Uterus (tissue), 4 donors: Measurements from ENCODE around the gene FRMD5. TPM values are rescaled to one million over a fixed set of nuclear protein-coding genes. Genes with fewer than 3 reads are reported as not detected.

Experiments
- DNase-seq, 2 donors: peaks; one replicate each; pipeline ENCODE4 v3.0.0-alpha.2; 2019 to 2020
- H3K27ac ChIP-seq, 2 donors: fragments of 200-600 bp; sonication (generic); 1 replicate in 1 of 2; 2 replicates in 1 of 2; pipeline ENCODE4 v1.5.1; 2016 to 2018
- H3K27me3 ChIP-seq, 2 donors: fragments of 200-600 bp; sonication (generic); one replicate each; pipeline ENCODE4 v1.5.1; 2018 to 2019; ENCODE audit warnings: control low read depth in 1 of 2
- H3K36me3 ChIP-seq, 2 donors: fragments of 200-600 bp; sonication (generic); one replicate each; pipeline ENCODE4 v1.5.1; 2019; ENCODE audit warnings: control low read depth in 1 of 2
- H3K4me1 ChIP-seq, 2 donors: fragments of 200-600 bp; sonication (generic); one replicate each; pipeline ENCODE4 v1.5.1; 2018 to 2019; ENCODE audit warnings: control low read depth in 1 of 2
- H3K4me3 ChIP-seq, 2 donors: fragments of 200-600 bp; sonication (generic); 1 replicate in 1 of 2; 2 replicates in 1 of 2; pipeline ENCODE4 v1.5.1; 2018 to 2019; ENCODE audit warnings: mild to moderate bottlenecking in 1 of 2
- H3K9me3 ChIP-seq, 2 donors: fragments of 200-600 bp; sonication (generic); one replicate each; pipeline ENCODE4 v1.5.1; 2019; ENCODE audit warnings: control low read depth in 1 of 2
- POLR2A ChIP-seq, 2 donors: fragments of 450-650 bp; IDR thresholded peaks; one replicate each; pipeline ENCODE4 v1.6.1; 2016; ENCODE audit warnings: antibody characterized with exemption in 2 of 2, mild to moderate bottlenecking in 1 of 2, moderate library complexity in 1 of 2
- intact Hi-C: fragments of 100-400 bp; cut with DNase I; formaldehyde crosslinking; loops from one replicate; pipeline ENCODE4 v1.15.1; 2023; ENCODE audit warnings: low total_unique reads
- total RNA-seq, 4 donors: library from RNA; depleted of rRNA in 3 of 4; stranded (reverse); fragments of >200 nt in 3 of 4; gene quantifications; one replicate each; pipeline versions ENCODE4 v1.1.0 to v1.2.4, GENCODE V29; 2014 to 2023
- TF ChIP-seq, protein P1 (sequence below), 4 experiments: fragments of 200-600 bp in 2 of 4; fragments of 450-650 bp in 2 of 4; sonication (generic) in 2 of 4; IDR thresholded peaks; one replicate each; pipeline ENCODE4 v1.5.1; 2016 to 2019; ENCODE audit warnings: antibody characterized with exemption in 4 of 4, mild to moderate bottlenecking in 2 of 4, moderate library complexity in 1 of 4
- donor health status: DM: yes; HTN: yes; CAD: no.

FRMD5 gene
- total RNA-seq, 4 donors from 2014 or later, result 0.37 to 1.0 TPM; not detected in 2

DNA sequence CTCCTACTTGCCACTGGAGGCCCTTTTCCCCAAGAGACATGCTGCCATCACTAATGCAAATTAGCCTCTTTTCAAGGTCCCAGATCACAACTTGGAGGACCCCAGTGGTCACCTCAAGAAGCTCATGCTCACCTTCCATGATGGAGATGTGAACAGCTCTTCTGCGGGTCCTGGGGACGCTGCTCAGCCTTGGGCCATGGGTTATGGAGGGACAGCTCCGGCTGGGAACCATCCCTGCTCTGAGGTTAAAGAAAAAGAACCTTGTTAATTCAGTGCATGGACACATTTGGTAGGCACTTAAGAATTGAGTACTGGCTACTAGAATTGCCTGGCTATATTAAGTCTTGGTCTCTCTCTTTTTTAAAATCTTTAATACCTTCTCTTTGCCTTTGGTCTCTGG is 311.5 kb downstream of the FRMD5 start:
- intact Hi-C loops, result no loop called here

DNA sequence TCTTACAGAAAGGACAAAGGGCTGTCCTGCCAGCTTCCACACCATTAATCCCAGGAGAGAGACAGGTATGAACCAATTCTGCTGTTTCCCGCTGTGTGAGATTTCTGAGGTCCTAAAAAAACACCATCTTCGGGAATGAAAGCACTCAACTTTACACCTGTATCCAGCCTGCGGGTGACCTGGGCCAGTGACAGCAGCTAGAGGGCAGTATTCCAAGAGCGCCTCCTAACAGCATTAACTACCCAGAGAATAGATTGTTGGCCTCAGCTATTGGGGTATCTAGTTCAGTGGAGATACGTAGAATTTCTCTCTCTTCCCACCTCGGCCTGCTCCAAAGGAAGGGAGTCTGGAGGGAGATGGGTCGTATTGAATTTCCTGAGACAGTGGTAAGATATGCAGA is 313.1 kb downstream of the FRMD5 start:
- intact Hi-C loops, result no loop called here

More for the DNA sequence above, 311.5 kb downstream of the FRMD5 start:
- H3K9me3 ChIP-seq, result no peaks in the 10 kb centered on the region
- DNase-seq, result no peak
- no peak overlapping the region for H3K4me3 ChIP-seq
- H3K36me3 ChIP-seq, result no peaks in the 10 kb centered on the region
- H3K27ac ChIP-seq, result no peak overlapping the region
- TF ChIP-seq, protein P1, sequence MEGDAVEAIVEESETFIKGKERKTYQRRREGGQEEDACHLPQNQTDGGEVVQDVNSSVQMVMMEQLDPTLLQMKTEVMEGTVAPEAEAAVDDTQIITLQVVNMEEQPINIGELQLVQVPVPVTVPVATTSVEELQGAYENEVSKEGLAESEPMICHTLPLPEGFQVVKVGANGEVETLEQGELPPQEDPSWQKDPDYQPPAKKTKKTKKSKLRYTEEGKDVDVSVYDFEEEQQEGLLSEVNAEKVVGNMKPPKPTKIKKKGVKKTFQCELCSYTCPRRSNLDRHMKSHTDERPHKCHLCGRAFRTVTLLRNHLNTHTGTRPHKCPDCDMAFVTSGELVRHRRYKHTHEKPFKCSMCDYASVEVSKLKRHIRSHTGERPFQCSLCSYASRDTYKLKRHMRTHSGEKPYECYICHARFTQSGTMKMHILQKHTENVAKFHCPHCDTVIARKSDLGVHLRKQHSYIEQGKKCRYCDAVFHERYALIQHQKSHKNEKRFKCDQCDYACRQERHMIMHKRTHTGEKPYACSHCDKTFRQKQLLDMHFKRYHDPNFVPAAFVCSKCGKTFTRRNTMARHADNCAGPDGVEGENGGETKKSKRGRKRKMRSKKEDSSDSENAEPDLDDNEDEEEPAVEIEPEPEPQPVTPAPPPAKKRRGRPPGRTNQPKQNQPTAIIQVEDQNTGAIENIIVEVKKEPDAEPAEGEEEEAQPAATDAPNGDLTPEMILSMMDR (IDR thresholded peaks at IDR 0.05), result no peak
- TF ChIP-seq POLR2A (IDR thresholded peaks at IDR 0.05), result no peak
- no peaks in the 10 kb centered on the region for H3K4me1 ChIP-seq
- H3K27me3 ChIP-seq, result no peaks in the 10 kb centered on the region

DNA sequence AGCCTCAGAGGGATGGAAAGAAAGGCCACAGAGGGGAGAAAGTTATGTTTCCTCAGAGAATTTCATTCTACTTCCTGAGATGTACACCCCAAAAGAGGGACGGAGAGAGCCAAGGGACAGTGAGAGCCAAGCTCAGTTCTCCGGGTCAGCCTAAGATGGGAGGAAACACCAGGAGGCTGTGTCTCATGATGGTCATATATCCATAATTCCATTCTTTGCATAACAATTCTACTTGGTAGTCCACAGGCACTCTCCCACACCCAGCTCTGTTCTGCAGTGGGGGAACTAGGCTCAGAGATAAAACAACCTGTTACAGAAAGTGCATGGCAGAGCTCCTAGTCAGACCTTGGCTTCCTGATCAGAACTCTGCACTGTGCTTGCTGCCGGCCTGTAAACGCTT is 313.8 kb downstream of the FRMD5 start:
- TF ChIP-seq, protein P1 (IDR thresholded peaks at IDR 0.05), result no peak
- TF ChIP-seq POLR2A (IDR thresholded peaks at IDR 0.05), result no peak
- Histone ChIP-seq H3K27ac (no peak overlapping the region), H3K27me3 (no peaks in the 10 kb centered on the region), H3K4me3 (no peak overlapping the region), H3K4me1 (no peaks in the 10 kb centered on the region), H3K9me3 (no peaks in the 10 kb centered on the region), H3K36me3 (no peaks in the 10 kb centered on the region)
- intact Hi-C loops, result no loop called here
- no peak for DNase-seq

More for the DNA sequence above, 313.1 kb downstream of the FRMD5 start:
- Histone ChIP-seq H3K36me3 (no peaks in the 10 kb centered on the region), H3K27ac (no peak overlapping the region), H3K4me1 (no peaks in the 10 kb centered on the region), H3K4me3 (no peak overlapping the region), H3K27me3 (no peaks in the 10 kb centered on the region), H3K9me3 (no peaks in the 10 kb centered on the region)
- TF ChIP-seq, protein P1 (IDR thresholded peaks at IDR 0.05), result no peak
- no peak for TF ChIP-seq POLR2A (IDR thresholded peaks at IDR 0.05)
- DNase-seq, result no peak

DNA sequence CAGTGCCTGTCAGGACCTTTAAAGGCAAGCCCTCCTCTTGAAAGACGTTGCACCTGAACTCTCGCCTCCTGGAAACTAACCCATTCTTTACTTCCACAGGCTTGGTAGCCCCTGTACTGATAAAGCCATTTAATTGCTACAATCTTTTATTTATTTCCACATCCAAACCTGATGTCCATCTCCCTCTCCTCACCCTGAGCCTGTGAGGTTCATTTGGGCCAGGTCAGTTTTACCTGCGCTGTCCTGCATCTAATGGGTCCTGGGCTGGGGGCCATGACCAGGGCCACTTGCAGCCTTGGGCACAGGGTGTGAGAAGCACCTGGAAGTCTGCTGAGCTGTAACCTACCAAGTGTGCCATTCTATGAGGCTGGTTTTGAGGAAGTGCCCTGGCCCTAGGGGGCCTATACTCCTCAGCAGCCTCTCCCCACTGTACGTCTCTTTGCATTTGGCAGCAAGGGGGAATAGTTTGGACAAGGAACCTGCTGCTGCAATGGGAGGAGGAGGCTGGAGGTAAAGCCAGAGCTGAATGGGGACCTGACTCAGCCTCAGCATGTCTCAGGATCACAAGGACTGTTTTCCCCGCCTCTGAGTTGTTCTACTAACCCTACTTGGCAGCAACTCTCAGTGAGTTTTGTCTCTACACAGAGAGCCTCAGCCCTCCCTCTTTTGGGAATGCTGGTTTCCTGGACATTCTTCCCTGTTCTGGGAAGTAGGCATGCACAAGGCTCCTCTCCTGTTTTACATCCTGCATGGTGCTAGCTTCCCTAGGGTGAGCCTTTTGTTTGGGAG is 314.5 kb downstream of the FRMD5 start:
- intact Hi-C loops, result no loop called here
- no peak overlapping the region for H3K4me3 ChIP-seq
- H3K4me1 ChIP-seq, result no peaks in the 10 kb centered on the region
- no peak overlapping the region for H3K27ac ChIP-seq
- no peaks in the 10 kb centered on the region for H3K27me3 ChIP-seq
- no peak for DNase-seq
- H3K36me3 ChIP-seq, result no peaks in the 10 kb centered on the region
- TF ChIP-seq, protein P1 (IDR thresholded peaks at IDR 0.05), result no peak
- TF ChIP-seq POLR2A (IDR thresholded peaks at IDR 0.05), result no peak
- H3K9me3 ChIP-seq, result no peaks in the 10 kb centered on the region
